Pancreas (tissue), 10 donors: ENCODE measurements around the gene TPCN2. TPM values are rescaled to one million over a fixed set of nuclear protein-coding genes. Genes with fewer than 3 reads are reported as not detected.

ENCODE experiments used
- ATAC-seq, 4 donors: fragments of 200-7000 bp; cut with Tn5 transposase; one replicate each; pipeline versions ENCODE4 v1.8.0 to v1.9.1; 2020; ENCODE audit warnings: mild to moderate bottlenecking in 4 of 4, moderate library complexity in 4 of 4
- DNase-seq, 6 donors: peaks; one replicate each; pipeline ENCODE4 v3.0.0-alpha.2; 2020
- FAIRE-seq: peaks from 2 replicates; lab custom pipeline; 2012; peaks lifted over from hg19 to GRCh38; lab: Jason Lieb, UNC
- H3K27ac ChIP-seq, 4 donors: fragments of 200-600 bp; sonication (generic); 1 replicate in 3 of 4; 2 replicates in 1 of 4; pipeline versions ENCODE4 v1.5.0 to v1.8.0; 2020
- H3K27me3 ChIP-seq, 4 donors: fragments of 200-600 bp; one replicate each; pipeline ENCODE4 v1.8.0; 2021
- H3K36me3 ChIP-seq, 3 donors: fragments of 200-600 bp; sonication (generic) in 1 of 3; one replicate each; pipeline versions ENCODE4 v1.5.0 to v1.8.0; 2020 to 2021
- H3K4me1 ChIP-seq, 3 donors: fragments of 200-600 bp; one replicate each; pipeline ENCODE4 v1.8.0; 2021
- H3K4me3 ChIP-seq, 4 donors: fragments of 200-600 bp; sonication (generic) in 2 of 4; one replicate each; pipeline versions ENCODE4 v1.5.0 to v1.8.0; 2020 to 2021
- H3K9me3 ChIP-seq, 4 donors: fragments of 200-600 bp; one replicate each; pipeline ENCODE4 v1.8.0; 2021
- CTCF ChIP-seq, 4 donors: fragments of 200-600 bp; sonication (generic) in 3 of 4; IDR thresholded peaks; one replicate each; pipeline versions ENCODE4 v1.5.0 to v1.8.0; 2021; ENCODE audit warnings: antibody characterized with exemption in 4 of 4
- WGBS, 2 donors: extraction: QIAGEN DNeasy Blood & Tissue Kit; methylation state at CpG; one replicate each; pipeline ENCODE4 v1.1.7; 2013; 5-methylcytosine and 5-hydroxymethylcytosine counted together
- intact Hi-C, 3 donors: fragments of 100-400 bp; cut with DNase I; formaldehyde crosslinking; loops; one replicate each; pipeline versions ENCODE4 v1.11.1 to v1.14.2; 2022
- polyA plus RNA-seq, 2 donors: library from polyadenylated mRNA; stranded (reverse); fragments of 200-250 nt; gene quantifications; one replicate each; pipeline ENCODE4 v1.2.3, GENCODE V29; 2013
- total RNA-seq, 6 donors: library from RNA; stranded (reverse); fragmentation: NEBNext Ultra II Directional in 4 of 6; extraction: Animal tissue kit (Norgen Biotek cat#: 25700) in 4 of 6; gene quantifications; one replicate each; pipeline versions ENCODE4 v1.2.1 to v1.2.4, GENCODE V29; 2021 to 2023
- donor health status: healthy with polysubstance abuse.
- donor health status: DM: no; HTN: no; CAD: no; lungs with moderate emphysema.
- donor health status: DM: no; HTN: no; CAD: no.
- donor health status: control.
- donor health status: control.
- donor health status: Bipolar disorder and iron deficiency.
- donor health status: DM: yes; HTN: yes; CAD: no.
- donor health status: DM: no; HTN: no; CAD: no.
- donor health status: DM: no; HTN: no; CAD: no.
- donor health status: DM: yes; HTN: yes; CAD: no.

Gene TPCN2
- total and polyA plus RNA-seq, 8 donors: 5.6 to 13.5 (median 9.9) TPM

GRCh38 chr11:69085490-69086095 lies 36.9 kb downstream of the TPCN2 start:
- ATAC-seq (no peak), FAIRE-seq (no peak), DNase-seq (no peak)
- intact Hi-C loops: no loop called here
- TF ChIP-seq CTCF (IDR thresholded peaks at IDR 0.05): no peak
- Histone ChIP-seq H3K4me1 (peaks cover 6 to 10% (median 9%) of the 10 kb centered on the region in 3 donors), H3K4me3 (no peak overlapping the region), H3K9me3 (no peaks in the 10 kb centered on the region), H3K27ac (no peak overlapping the region), H3K36me3 (no peaks in the 10 kb centered on the region), H3K27me3 (no peaks in the 10 kb centered on the region)
- WGBS, 2 donors: 85 to 87% methylated on average over 27 of the region's 27 CpGs

- ATAC-seq (no peak), FAIRE-seq (no peak)
Measured at GRCh38 chr11:69086152-69087132, 37.7 kb downstream of the TPCN2 start.

DNA sequence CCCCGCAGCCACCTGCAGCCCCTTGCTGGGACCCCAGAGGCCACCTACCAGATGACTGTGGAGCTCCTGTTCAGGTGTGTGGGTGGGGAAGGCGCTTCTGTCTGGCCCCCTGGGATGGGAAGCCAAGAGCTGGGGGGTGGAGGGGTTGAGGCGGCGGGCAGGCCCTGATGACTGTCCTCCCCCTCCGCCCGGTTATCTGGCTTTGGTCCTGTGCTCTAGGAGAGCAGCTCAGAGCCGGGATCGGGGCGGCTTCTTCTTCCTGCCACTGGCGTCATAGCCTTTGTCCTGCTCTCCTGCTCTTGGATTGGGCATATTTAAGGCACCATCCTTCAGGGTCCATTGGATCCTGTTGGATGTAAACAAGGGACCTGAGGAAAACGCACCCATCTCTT lies 38.4 kb downstream of the TPCN2 start:
- FAIRE-seq: no peak
- H3K4me3 ChIP-seq: no peak overlapping the region
- ATAC-seq: no peak
- H3K9me3 ChIP-seq: no peaks in the 10 kb centered on the region
- H3K4me1 ChIP-seq: peaks cover 6 to 10% (median 9%) of the 10 kb centered on the region in 3 donors
- 85 to 88% methylated on average over 11 of the region's 11 CpGs for WGBS, 2 donors
- H3K36me3 ChIP-seq: no peaks in the 10 kb centered on the region
- no peak for TF ChIP-seq CTCF (IDR thresholded peaks at IDR 0.05)
- peak in 1 of 6 donors; percentile 25 for DNase-seq
- H3K27ac ChIP-seq: no peak overlapping the region
- intact Hi-C loops: no loop called here
- no peaks in the 10 kb centered on the region for H3K27me3 ChIP-seq

More at GRCh38 chr11:69086152-69087132, 37.7 kb downstream of the TPCN2 start:
- Histone ChIP-seq H3K27me3 (no peaks in the 10 kb centered on the region), H3K4me3 (no peak overlapping the region), H3K36me3 (no peaks in the 10 kb centered on the region), H3K4me1 (peaks cover 6 to 10% (median 9%) of the 10 kb centered on the region in 3 donors), H3K9me3 (no peaks in the 10 kb centered on the region), H3K27ac (no peak overlapping the region)
- WGBS, 2 donors: 81 to 82% methylated on average over 28 of the region's 28 CpGs
- intact Hi-C loops: no loop called here
- DNase-seq: peak in 1 of 6 donors; percentile 20
- TF ChIP-seq CTCF (IDR thresholded peaks at IDR 0.05): no peak

DNA sequence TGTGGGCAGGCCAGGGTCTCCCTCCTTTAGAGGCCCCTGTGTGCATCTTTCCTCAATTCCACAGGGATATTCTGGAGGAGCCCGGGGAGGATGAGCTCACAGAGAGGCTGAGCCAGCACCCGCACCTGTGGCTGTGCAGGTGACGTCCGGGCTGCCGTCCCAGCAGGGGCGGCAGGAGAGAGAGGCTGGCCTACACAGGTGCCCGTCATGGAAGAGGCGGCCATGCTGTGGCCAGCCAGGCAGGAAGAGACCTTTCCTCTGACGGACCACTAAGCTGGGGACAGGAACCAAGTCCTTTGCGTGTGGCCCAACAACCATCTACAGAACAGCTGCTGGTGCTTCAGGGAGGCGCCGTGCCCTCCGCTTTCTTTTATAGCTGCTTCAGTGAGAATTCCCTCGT lies 39.1 kb downstream of the TPCN2 start:
- Histone ChIP-seq H3K9me3 (no peaks in the 10 kb centered on the region), H3K4me1 (peaks cover 6 to 10% (median 9%) of the 10 kb centered on the region in 3 donors), H3K27ac (no peak overlapping the region), H3K4me3 (no peak overlapping the region), H3K27me3 (no peaks in the 10 kb centered on the region), H3K36me3 (no peaks in the 10 kb centered on the region)
- no peak for TF ChIP-seq CTCF (IDR thresholded peaks at IDR 0.05)
- no peak for ATAC-seq
- 84 to 89% methylated on average over 14 of the region's 14 CpGs for WGBS, 2 donors
- no peak for FAIRE-seq
- intact Hi-C loops: no loop called here
- peak in 1 of 6 donors; percentile 30 for DNase-seq
